COLO668 (cell line): ENCODE measurements around the gene HVCN1.
"Not testable (repeated sequence)": the region's sequence is repeated elsewhere in the genome, so short reads cannot be mapped to it uniquely, and the experiment has no call there.

Source experiments
- DNase-seq: peaks from one replicate; lab custom pipeline; 2025; ENCODE audit not compliant: unreplicated experiment; lab: John Stamatoyannopoulos, UW

The HVCN1 gene

GRCh38 chr12:110688446-110689280 is at the start of gene HVCN1:
Gene HVCN1, minus strand, starts transcription at chr12:110689115. Its CDS starts 5,870 bp downstream, at chr12:110683245.
- DNase-seq = no peak

GRCh38 chr12:110737532-110737931 is 48.6 kb upstream of the HVCN1 start:
- no peak for DNase-seq

- not testable (repeated sequence) for DNase-seq
Measured at GRCh38 chr12:110737016-110737415, 48.1 kb upstream of the HVCN1 start.

DNA sequence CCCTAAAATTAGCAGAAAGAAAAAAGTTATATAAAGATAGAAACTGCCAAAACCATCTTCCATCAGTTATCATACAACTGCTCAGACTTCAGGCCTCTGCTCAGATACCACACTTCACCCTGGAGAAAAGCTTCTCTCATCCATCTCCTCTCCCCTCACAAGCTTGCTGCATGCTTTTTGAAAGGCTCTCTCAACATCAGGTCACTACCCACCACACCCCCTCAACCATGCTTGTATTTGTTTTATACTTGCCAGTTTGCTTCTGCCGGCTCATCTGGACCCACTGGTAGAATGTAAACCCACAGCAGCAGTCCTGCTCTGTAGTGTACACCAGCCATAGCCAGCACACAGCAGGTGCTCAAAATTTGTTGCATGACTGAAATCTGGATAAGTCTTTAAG is 45.0 kb upstream of the HVCN1 start:
- no peak for DNase-seq

DNA sequence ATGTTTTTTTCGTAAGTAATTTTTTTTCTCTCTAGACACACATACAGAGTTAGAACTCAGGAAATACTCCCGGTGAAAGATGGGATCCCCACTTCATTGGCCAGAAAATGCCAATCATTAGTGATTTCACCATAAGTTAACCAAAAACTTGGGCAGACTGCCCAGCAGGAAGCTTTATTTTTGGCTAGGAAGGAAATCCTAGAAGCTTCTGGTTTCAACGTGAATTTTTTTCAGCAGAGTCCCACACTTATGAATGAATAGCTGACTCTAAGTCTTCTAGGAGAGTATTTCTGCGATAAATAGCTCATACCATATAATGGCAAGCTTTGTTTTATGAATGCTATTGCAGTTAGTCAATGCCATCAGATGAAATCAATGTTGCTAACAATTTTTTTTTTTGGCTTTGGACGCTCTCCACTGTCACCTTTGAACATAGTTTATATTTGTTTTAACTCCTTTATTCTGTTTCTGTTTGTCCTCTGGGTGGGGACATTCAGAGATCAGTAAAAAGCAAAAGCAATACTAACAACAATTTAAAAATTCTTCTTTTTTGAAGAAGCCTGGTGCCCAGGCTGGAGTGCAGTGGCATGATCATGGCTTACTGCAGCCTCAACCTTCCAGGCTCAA is 44.3 kb upstream of the HVCN1 start:
- no peak for DNase-seq

GRCh38 chr12:110732572-110732971 is 43.7 kb upstream of the HVCN1 start:
- DNase-seq = no peak

DNA sequence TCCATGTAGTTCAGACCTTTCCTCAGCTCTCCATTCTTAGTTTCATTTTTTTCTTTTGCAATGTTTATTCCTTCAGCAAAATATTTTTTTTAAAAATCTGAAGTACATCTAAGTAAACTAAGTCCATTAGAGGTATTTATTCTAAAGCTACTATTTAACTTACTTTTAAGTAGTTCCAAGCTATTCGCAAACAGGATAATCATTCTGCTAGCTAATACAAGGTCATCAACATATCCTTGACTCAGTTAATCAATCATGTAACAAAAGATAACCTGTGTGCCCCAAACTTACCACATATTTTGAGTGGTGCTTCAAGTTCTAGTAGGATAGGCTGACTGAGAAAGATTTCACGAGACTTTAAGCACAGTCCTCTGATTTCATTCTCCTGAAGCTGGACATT is 42.6 kb upstream of the HVCN1 start:
- DNase-seq = no peak

GRCh38 chr12:110728628-110729027 is 39.7 kb upstream of the HVCN1 start:
- no peak for DNase-seq

GRCh38 chr12:110726708-110727369 is 37.9 kb upstream of the HVCN1 start:
- no peak for DNase-seq

GRCh38 chr12:110726028-110726427 is 37.1 kb upstream of the HVCN1 start:
- DNase-seq = no peak

DNA sequence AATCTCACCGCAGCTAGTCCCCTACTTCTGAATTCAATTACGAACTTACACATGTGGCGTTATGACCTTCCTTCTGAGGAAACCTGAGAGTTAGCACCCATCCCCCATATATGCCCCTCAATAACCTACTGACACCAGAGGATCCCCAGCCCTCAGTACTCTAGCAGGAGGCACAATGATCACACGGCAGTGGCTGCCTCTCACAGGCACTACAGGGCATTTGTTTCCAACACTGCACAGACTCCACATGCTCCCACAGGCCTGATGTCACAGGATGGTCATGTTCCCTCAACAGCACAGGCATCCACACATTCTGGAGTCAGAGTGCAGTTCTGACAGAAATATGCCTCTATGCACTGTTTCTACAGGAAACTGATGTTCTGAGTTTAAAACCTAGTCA is 36.4 kb upstream of the HVCN1 start:
- no peak for DNase-seq

GRCh38 chr12:110722892-110723291 is 34.0 kb upstream of the HVCN1 start:
- not testable (repeated sequence) for DNase-seq

- DNase-seq = no peak
Measured at GRCh38 chr12:110721570-110721969, 32.7 kb upstream of the HVCN1 start.

DNA sequence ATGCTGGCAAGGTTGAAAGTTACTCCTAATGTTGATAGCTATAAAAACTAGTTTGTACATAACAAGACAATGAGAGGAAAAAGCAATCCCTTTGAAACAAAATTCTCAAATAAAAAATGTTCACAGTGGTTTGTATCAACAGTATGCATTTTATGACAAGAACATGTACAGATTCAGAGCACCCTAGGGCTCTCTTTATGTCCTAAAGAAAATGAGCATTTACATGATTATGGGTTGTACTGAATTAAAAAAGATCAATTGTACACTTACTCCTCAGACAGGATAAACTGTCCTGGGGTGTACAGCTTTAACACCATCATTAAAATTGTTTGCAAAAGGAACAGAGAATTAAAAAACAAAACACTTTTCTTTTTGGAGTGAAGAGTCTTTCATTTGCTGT is 31.6 kb upstream of the HVCN1 start:
- no peak for DNase-seq

DNA sequence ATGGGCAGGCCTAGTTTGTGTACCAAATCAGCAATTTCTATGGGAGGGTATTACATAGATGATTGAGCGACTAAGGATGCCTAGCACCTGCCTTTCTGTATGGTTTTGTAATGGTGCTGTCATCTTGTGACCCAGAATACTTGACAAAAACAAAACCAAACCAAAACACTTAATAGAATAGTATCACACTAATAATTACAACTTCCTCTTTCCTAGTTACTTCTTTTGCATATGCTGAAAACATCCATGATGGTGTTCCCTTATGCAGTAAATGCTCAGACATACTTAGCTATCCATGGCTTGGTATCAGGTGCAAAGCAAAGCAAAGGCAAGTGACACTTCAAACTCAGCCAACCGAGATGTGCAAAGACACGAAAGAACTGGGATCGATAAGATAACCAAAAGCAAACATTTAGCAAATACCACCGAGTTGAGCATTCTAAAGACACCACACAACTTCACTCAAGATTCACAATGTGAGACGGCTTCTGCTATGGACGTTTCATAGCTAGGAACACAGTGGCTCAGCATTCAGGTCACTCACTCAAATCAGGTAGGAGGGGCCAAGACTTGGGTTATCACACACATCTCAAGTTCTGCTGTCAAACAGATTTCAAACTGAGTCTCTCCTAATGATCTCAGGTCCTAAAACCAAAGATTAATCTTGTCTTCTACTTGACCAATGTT is 29.4 kb upstream of the HVCN1 start:
- DNase-seq = no peak

DNA sequence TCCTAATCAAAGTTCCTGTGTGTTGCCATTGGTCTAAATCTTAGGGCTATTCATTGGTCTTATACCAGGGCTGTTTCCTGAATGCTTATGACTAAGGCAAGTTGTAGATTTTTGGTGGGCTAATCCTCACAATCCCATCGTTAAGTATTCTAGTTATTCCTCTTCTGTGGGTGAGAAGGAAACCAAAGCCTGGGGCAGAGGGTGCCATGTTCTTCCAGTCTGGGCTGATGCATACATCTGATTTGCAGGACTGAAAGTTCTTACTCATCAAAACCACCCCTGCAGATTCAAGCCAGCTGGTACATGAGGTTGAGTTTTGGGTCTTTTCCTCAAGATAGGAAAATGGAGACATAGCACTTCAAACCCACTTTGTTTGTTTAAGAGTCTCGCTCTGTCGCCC is 28.1 kb upstream of the HVCN1 start:
- DNase-seq = no peak

GRCh38 chr12:110708917-110709316 is 20.0 kb upstream of the HVCN1 start:
- DNase-seq = no peak

- DNase-seq = no peak
Measured at GRCh38 chr12:110705309-110705708, 16.4 kb upstream of the HVCN1 start.

GRCh38 chr12:110704750-110705149 is 15.8 kb upstream of the HVCN1 start:
- peak; percentile 37 for DNase-seq

GRCh38 chr12:110704231-110704630 is 15.3 kb upstream of the HVCN1 start:
- DNase-seq = no peak

- DNase-seq = no peak
Measured at GRCh38 chr12:110702081-110702480, 13.2 kb upstream of the HVCN1 start.
